Measurements from ENCODE around the gene FKBP14.

The FKBP14 gene

DNA sequence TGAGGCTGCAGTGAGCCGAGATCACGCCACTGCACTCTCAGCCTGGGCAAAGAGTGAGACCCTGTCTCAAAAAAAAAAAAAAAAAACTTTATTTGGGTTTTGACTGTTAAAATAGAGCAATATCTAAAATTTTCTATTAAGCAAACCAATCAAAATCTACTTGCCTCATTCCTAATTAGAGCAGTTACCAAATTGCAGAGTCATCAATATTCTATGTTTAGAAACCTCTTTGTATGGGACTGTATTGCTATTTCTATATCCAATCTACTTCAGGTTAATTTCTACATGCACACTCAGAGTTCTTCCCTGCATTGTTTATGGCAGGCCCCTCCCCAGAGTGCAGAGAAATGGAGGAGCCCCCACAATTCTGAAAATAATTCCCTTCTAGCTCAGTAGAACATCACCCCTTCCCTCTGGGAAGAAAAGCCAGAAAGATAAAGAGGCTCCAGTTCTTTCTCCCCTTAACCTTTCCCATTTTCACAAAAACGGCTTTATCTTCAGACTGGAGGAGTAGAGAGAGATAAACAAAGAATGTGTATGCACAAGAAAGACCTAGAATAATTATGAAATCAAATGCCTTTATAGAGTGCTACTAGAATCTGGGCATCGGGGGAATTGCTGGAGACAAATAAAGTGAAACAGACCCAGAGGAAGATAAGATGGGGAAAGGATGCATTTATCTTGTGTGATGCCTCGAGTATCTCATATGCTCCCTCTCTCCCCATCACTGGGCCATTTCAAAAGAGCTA is 54.8 kb downstream of the FKBP14 start:
- no peak for ATAC-seq
- TF ChIP-seq TCF4 (CRISPR knock-in tag; IDR thresholded peaks at IDR 0.05; ENCODE audit: borderline replicate concordance) (no peak), ZFP30 (CRISPR knock-in tag; IDR thresholded peaks at IDR 0.05) (no peak), RARB (CRISPR knock-in tag; IDR thresholded peaks at IDR 0.05) (no peak), BACH2 (CRISPR knock-in tag; IDR thresholded peaks at IDR 0.05; ENCODE audit: borderline replicate concordance) (no peak), ZNF565 (CRISPR knock-in tag; conservative IDR thresholded peaks at IDR 0.05; ENCODE audit: low read depth) (no peak), ZNF70 (CRISPR knock-in tag; IDR thresholded peaks at IDR 0.05) (no peak), ARNTL (CRISPR knock-in tag; IDR thresholded peaks at IDR 0.05; ENCODE audit: borderline replicate concordance, low read depth) (no peak), GLIS3 (CRISPR knock-in tag; IDR thresholded peaks at IDR 0.05) (no peak), SNAI2 (CRISPR knock-in tag; IDR thresholded peaks at IDR 0.05) (no peak), TOX (CRISPR knock-in tag; IDR thresholded peaks at IDR 0.05; ENCODE audit: borderline replicate concordance) (no peak), ZC3H10 (CRISPR knock-in tag; IDR thresholded peaks at IDR 0.05) (no peak), CSDC2 (CRISPR knock-in tag; IDR thresholded peaks at IDR 0.05) (no peak), ZNF8 (CRISPR knock-in tag; IDR thresholded peaks at IDR 0.05) (no peak)
- TF ChIP-seq, protein P1, sequence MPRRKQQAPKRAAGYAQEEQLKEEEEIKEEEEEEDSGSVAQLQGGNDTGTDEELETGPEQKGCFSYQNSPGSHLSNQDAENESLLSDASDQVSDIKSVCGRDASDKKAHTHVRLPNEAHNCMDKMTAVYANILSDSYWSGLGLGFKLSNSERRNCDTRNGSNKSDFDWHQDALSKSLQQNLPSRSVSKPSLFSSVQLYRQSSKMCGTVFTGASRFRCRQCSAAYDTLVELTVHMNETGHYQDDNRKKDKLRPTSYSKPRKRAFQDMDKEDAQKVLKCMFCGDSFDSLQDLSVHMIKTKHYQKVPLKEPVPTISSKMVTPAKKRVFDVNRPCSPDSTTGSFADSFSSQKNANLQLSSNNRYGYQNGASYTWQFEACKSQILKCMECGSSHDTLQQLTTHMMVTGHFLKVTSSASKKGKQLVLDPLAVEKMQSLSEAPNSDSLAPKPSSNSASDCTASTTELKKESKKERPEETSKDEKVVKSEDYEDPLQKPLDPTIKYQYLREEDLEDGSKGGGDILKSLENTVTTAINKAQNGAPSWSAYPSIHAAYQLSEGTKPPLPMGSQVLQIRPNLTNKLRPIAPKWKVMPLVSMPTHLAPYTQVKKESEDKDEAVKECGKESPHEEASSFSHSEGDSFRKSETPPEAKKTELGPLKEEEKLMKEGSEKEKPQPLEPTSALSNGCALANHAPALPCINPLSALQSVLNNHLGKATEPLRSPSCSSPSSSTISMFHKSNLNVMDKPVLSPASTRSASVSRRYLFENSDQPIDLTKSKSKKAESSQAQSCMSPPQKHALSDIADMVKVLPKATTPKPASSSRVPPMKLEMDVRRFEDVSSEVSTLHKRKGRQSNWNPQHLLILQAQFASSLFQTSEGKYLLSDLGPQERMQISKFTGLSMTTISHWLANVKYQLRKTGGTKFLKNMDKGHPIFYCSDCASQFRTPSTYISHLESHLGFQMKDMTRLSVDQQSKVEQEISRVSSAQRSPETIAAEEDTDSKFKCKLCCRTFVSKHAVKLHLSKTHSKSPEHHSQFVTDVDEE (CRISPR knock-in tag; IDR thresholded peaks at IDR 0.05) = no peak
- TF ChIP-seq, protein P2, sequence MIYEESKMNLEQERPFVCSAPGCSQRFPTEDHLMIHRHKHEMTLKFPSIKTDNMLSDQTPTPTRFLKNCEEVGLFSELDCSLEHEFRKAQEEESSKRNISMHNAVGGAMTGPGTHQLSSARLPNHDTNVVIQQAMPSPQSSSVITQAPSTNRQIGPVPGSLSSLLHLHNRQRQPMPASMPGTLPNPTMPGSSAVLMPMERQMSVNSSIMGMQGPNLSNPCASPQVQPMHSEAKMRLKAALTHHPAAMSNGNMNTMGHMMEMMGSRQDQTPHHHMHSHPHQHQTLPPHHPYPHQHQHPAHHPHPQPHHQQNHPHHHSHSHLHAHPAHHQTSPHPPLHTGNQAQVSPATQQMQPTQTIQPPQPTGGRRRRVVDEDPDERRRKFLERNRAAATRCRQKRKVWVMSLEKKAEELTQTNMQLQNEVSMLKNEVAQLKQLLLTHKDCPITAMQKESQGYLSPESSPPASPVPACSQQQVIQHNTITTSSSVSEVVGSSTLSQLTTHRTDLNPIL (CRISPR knock-in tag; IDR thresholded peaks at IDR 0.05; ENCODE audit: low read depth) = no peak
- TF ChIP-seq, protein P3, sequence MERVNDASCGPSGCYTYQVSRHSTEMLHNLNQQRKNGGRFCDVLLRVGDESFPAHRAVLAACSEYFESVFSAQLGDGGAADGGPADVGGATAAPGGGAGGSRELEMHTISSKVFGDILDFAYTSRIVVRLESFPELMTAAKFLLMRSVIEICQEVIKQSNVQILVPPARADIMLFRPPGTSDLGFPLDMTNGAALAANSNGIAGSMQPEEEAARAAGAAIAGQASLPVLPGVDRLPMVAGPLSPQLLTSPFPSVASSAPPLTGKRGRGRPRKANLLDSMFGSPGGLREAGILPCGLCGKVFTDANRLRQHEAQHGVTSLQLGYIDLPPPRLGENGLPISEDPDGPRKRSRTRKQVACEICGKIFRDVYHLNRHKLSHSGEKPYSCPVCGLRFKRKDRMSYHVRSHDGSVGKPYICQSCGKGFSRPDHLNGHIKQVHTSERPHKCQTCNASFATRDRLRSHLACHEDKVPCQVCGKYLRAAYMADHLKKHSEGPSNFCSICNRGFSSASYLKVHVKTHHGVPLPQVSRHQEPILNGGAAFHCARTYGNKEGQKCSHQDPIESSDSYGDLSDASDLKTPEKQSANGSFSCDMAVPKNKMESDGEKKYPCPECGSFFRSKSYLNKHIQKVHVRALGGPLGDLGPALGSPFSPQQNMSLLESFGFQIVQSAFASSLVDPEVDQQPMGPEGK (CRISPR knock-in tag; IDR thresholded peaks at IDR 0.05; ENCODE audit: borderline replicate concordance) = no peak
- TF ChIP-seq, protein P4, sequence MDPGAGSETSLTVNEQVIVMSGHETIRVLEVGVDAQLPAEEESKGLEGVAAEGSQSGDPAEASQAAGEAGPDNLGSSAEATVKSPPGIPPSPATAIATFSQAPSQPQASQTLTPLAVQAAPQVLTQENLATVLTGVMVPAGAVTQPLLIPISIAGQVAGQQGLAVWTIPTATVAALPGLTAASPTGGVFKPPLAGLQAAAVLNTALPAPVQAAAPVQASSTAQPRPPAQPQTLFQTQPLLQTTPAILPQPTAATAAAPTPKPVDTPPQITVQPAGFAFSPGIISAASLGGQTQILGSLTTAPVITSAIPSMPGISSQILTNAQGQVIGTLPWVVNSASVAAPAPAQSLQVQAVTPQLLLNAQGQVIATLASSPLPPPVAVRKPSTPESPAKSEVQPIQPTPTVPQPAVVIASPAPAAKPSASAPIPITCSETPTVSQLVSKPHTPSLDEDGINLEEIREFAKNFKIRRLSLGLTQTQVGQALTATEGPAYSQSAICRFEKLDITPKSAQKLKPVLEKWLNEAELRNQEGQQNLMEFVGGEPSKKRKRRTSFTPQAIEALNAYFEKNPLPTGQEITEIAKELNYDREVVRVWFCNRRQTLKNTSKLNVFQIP (CRISPR knock-in tag; IDR thresholded peaks at IDR 0.05; ENCODE audit: borderline replicate concordance, low read depth) = no peak

DNA sequence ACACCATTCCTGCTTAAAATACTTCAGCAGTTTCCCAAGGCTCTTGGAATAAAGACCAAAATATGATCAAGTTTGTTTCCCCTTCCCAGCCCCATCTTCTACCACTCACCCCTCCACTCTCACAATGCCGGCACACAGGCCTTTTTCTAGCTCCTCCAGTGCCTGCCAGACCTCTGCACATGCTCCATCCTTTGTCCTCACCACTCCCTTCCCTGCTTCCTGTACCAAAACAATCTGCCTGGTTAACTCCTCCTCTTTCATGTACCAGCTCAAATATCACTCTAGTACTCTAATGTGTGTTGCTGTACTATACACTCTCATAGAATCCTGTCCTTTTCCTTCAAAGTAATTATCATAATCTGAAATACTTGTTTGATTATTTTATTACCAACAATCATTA is 56.3 kb downstream of the FKBP14 start:
- no peak for TF ChIP-seq ZNF8 (CRISPR knock-in tag; IDR thresholded peaks at IDR 0.05)
- TF ChIP-seq, protein P3 (CRISPR knock-in tag; IDR thresholded peaks at IDR 0.05; ENCODE audit: borderline replicate concordance) = no peak

DNA sequence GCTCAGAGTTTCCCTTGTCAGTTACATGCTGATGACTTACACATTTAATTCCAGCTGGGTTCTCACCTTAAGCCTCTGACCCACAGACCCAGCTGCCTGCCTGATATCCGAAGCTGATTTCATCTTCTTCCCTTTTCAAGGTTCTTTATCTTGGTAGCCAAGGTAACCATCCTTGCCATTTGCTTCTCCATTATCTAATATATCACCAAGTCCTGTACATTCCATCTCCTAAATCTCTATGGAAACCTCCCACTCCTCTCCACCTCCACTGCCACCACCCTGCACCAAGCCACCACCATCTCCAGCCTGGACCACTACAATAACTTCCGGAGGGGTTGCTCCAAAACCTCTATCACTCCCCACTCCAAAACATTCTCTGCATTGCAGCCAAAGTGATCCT is 56.8 kb downstream of the FKBP14 start:
- TF ChIP-seq SNAI2 (CRISPR knock-in tag; IDR thresholded peaks at IDR 0.05) = no peak
- no peak for TF ChIP-seq ZC3H10 (CRISPR knock-in tag; IDR thresholded peaks at IDR 0.05)
- TF ChIP-seq CSDC2 (CRISPR knock-in tag; IDR thresholded peaks at IDR 0.05) = no peak
- TF ChIP-seq ZNF565 (CRISPR knock-in tag; conservative IDR thresholded peaks at IDR 0.05; ENCODE audit: low read depth) = no peak
- no peak for TF ChIP-seq TOX (CRISPR knock-in tag; IDR thresholded peaks at IDR 0.05; ENCODE audit: borderline replicate concordance)
- TF ChIP-seq BACH2 (CRISPR knock-in tag; IDR thresholded peaks at IDR 0.05; ENCODE audit: borderline replicate concordance) = no peak
- TF ChIP-seq GLIS3 (CRISPR knock-in tag; IDR thresholded peaks at IDR 0.05) = no peak
- TF ChIP-seq ZFP3 (CRISPR knock-in tag; IDR thresholded peaks at IDR 0.05) = no peak
- TF ChIP-seq ZNF70 (CRISPR knock-in tag; IDR thresholded peaks at IDR 0.05) = no peak
- TF ChIP-seq ZNF8 (CRISPR knock-in tag; IDR thresholded peaks at IDR 0.05) = no peak
- TF ChIP-seq ESRRG (CRISPR knock-in tag; IDR thresholded peaks at IDR 0.05) = no peak
- no peak for ATAC-seq

More for the DNA sequence above, 56.3 kb downstream of the FKBP14 start:
- peak; percentile 48 for ATAC-seq

All from SK-N-SH treated with all-trans-retinoic acid at 6 μM for 48 hours (cell line).